Neural crest cell (in vitro differentiated cells): ENCODE measurements around the gene FAM216A. TPM values are rescaled to one million over a fixed set of nuclear protein-coding genes. Genes with fewer than 3 reads are reported as not detected.
A peak's percentile ranks its signal among the peaks of the same experiment; 100 is the strongest.

Experiments used
- DNase-seq: peaks from one replicate; pipeline ENCODE4 v3.0.0; 2021; ENCODE audit warnings: low read depth, mixed read lengths, low spot score
- H3K27ac Mint-ChIP-seq: one replicate; pipeline ENCODE4 v1.8.0; 2021; ENCODE audit warnings: mild to moderate bottlenecking, mixed read lengths; ENCODE audit not compliant: unreplicated experiment
- H3K27me3 Mint-ChIP-seq: 2 replicates; pipeline ENCODE4 v1.8.0; 2021; ENCODE audit warnings: low read depth, mild to moderate bottlenecking, mixed read lengths
- H3K36me3 Mint-ChIP-seq: 2 replicates; pipeline ENCODE4 v1.8.0; 2021; ENCODE audit warnings: low read depth, mild to moderate bottlenecking, mixed read lengths
- H3K4me1 Mint-ChIP-seq: 2 replicates; pipeline ENCODE4 v1.8.0; 2021; ENCODE audit warnings: mixed read lengths
- H3K4me3 Mint-ChIP-seq: one replicate; pipeline ENCODE4 v1.8.0; 2021; ENCODE audit warnings: mild to moderate bottlenecking, mixed read lengths
- H3K9me3 Mint-ChIP-seq: 2 replicates; pipeline ENCODE4 v1.8.0; 2021; ENCODE audit warnings: mixed read lengths
- total RNA-seq: library from RNA; stranded (reverse); gene quantifications from 2 replicates; pipeline ENCODE4 v1.2.1, GENCODE V29; 2021
- TF ChIP-seq, protein P1 (sequence below): fragments of 200-600 bp; sonication (generic); conservative IDR thresholded peaks from 2 replicates; pipeline ENCODE4 v1.5.0; 2021; ENCODE audit warnings: antibody characterized with exemption, mild to moderate bottlenecking

The FAM216A gene
- total RNA-seq, 1 donor from 2014 or later: 20.8 TPM

DNA sequence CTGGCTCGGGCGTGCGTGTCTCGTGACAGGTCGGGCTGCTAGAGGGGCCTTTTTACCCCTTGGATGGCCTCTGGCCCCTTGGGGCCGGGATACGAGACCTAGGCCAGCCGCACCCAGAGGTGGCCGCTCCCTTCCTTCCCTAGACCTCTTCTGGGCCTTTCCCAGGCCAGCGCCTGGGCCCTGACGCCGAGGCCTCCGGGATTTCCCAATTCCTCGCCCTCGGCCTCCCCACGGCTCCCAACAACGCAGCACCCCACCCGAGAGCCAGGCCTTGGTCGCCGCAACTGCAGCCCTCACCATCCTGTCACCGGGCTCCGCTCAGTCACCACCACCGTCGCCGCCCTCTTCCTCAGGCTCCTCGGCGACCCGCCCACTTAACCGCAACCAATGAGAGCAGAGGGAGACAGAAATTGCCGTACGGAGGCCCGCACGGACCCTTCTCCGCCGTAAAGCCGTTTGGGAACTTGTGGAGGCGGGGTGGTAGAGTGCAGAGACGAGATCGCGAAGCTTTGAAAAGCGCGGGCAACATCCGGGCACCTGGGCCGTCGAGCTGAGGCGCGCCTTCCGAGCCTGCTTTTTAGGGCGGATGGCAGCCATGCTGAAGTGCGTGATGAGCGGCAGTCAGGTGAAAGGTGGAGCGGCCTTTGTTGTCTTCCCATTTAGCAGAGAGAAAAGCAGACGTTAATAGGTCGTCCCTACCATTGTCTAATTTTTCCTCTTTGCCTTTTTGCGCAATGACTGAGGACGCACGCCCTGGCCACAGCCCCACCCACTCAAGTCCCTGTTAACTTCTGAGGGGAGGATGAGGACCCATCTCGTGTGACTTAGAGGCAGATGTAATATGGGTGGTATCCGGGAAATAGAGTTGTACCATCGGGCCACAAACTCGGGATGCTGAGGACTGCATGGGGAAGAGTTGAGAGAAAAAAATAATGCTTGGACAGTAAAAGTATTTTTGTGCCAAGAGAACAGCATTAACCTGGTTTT, 33.4 kb downstream of the FAM216A start, which contains the start of the genes RAD9B and VPS29:
RAD9B (plus strand) TSS at position 580 of the 987 bp plus-strand sequence; CDS start at position 587, 7 bp downstream.
VPS29 (minus strand) TSS at position 360 of the 987 bp plus-strand sequence; CDS start at position 300, 60 bp downstream.
- no peaks in the 10 kb centered on the region for H3K27me3 Mint-ChIP-seq
- H3K4me3 Mint-ChIP-seq: peak within 1 kb of the TSS; percentile 99
- DNase-seq: peak; percentile 96
- TF ChIP-seq, protein P1, sequence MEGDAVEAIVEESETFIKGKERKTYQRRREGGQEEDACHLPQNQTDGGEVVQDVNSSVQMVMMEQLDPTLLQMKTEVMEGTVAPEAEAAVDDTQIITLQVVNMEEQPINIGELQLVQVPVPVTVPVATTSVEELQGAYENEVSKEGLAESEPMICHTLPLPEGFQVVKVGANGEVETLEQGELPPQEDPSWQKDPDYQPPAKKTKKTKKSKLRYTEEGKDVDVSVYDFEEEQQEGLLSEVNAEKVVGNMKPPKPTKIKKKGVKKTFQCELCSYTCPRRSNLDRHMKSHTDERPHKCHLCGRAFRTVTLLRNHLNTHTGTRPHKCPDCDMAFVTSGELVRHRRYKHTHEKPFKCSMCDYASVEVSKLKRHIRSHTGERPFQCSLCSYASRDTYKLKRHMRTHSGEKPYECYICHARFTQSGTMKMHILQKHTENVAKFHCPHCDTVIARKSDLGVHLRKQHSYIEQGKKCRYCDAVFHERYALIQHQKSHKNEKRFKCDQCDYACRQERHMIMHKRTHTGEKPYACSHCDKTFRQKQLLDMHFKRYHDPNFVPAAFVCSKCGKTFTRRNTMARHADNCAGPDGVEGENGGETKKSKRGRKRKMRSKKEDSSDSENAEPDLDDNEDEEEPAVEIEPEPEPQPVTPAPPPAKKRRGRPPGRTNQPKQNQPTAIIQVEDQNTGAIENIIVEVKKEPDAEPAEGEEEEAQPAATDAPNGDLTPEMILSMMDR: no peak
- peaks cover 7% of the 10 kb centered on the region for H3K36me3 Mint-ChIP-seq
- peak within 1 kb of the TSS; percentile 97 for H3K27ac Mint-ChIP-seq
- H3K4me1 Mint-ChIP-seq: peaks cover 31% of the 10 kb centered on the region
- peaks cover 13% of the 10 kb centered on the region for H3K9me3 Mint-ChIP-seq

DNA sequence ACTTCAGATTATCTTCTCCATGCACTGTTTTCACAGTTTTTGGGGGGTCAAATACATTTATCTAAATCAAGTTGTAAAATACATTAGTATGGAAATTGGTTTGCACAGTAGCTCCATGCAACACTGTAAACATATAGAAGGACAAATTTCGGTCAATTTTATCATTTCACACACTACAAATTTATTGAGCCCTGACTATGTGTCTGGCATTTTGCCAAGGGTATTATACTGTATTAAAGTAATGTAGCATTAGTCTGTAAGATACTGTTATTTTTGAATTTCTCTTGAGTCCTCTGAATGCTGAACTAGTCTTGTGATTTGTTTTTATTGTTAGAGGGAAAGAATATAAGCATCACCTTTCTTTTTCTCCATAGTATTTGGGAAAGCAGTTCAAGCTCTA, 34.8 kb downstream of the FAM216A start:
- peaks cover 7% of the 10 kb centered on the region for H3K36me3 Mint-ChIP-seq
- no peaks in the 10 kb centered on the region for H3K27me3 Mint-ChIP-seq
- H3K4me3 Mint-ChIP-seq: peak overlapping the region; percentile 99
- peaks cover 13% of the 10 kb centered on the region for H3K9me3 Mint-ChIP-seq
- DNase-seq: no peak
- H3K4me1 Mint-ChIP-seq: peaks cover 31% of the 10 kb centered on the region
- TF ChIP-seq, protein P1: no peak
- H3K27ac Mint-ChIP-seq: no peak overlapping the region

DNA sequence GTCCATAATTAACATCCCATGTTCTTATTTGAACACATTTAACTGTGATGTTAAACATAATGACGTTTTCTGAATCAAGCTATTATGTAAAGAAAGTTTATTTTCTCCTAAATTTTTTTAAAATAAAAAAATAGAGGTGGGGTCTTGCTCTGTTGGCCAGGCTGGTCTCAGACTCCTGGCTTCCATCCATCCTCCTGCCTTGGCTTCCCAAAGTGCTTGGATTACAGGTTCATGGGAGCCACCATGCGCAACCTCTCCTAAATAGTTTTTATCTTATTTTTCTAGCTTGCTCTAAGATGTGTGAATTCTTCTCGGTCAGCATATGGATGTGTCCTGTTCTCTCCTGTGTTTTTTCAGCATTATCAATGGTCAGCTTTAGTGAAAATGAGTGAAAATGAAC, 36.7 kb downstream of the FAM216A start:
- Mint-ChIP-seq H3K36me3 (peaks cover 7% of the 10 kb centered on the region), H3K27ac (no peak overlapping the region), H3K4me1 (peaks cover 19% of the 10 kb centered on the region), H3K4me3 (no peak overlapping the region), H3K27me3 (peaks cover 4% of the 10 kb centered on the region), H3K9me3 (peaks cover 13% of the 10 kb centered on the region)
- DNase-seq: no peak
- TF ChIP-seq, protein P1: no peak

DNA sequence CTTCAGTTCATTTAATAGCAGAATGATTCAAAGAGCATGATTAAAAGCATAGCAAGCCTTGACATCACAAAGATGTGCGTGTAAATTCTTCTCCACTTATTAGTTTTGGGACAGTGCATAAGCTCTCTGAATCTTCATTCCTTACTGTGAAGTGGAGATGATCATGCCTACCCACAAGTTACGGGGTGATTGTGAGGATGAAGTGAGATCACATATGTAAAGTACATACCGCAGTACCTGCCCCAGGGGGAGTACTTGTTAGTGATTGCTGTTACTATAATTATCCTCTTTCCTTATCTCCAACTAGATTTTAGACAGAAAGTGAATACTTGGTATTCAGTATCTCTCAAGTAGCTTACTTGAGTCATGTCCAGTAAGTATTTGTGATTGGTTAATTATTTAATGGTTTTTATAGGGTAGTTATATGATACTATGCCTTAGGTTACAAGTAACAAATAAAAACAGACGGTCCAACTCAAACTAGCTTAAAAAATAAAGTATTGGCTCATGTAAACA, 39.5 kb downstream of the FAM216A start:
- no peak overlapping the region for H3K27ac Mint-ChIP-seq
- H3K36me3 Mint-ChIP-seq: no peaks in the 10 kb centered on the region
- TF ChIP-seq, protein P1: no peak
- H3K4me1 Mint-ChIP-seq: no peaks in the 10 kb centered on the region
- peaks cover 20% of the 10 kb centered on the region for H3K27me3 Mint-ChIP-seq
- H3K4me3 Mint-ChIP-seq: no peak overlapping the region
- peaks cover 4% of the 10 kb centered on the region for H3K9me3 Mint-ChIP-seq
- DNase-seq: no peak

DNA sequence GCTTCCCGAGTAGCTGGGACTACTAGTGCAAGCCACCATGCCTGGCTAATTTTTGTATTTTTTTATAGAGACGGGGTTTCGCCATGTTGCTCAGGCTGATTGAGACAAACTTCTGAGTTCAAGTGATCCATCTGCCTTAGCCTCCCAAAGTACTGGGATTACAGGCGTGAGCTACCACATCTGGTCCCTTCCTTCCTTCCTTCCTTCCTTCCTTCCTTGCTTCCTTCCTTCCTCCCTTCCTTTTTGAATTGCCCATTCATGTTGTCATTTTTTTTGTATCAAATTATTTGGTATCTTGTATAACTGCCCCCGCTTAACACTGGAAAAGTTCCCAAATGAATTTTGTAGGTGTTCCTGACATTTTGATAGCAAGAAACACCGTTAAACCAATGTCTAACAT, 45.2 kb downstream of the FAM216A start:
- Mint-ChIP-seq H3K36me3 (no peaks in the 10 kb centered on the region), H3K9me3 (no peaks in the 10 kb centered on the region)

More for the DNA sequence above, 45.2 kb downstream of the FAM216A start:
- TF ChIP-seq, protein P1: no peak
- Mint-ChIP-seq H3K4me3 (no peak overlapping the region), H3K27me3 (peaks cover 41% of the 10 kb centered on the region), H3K27ac (no peak overlapping the region), H3K4me1 (no peaks in the 10 kb centered on the region)
- no peak for DNase-seq
